ENCODE results near the gene POMP. TPM values are rescaled to one million over a fixed set of nuclear protein-coding genes. Genes with fewer than 3 reads are reported as not detected.

POMP gene
- total RNA-seq, 6 experiments from 2014 or later: 31.8 to 60.6 (median 50.2) TPM

DNA sequence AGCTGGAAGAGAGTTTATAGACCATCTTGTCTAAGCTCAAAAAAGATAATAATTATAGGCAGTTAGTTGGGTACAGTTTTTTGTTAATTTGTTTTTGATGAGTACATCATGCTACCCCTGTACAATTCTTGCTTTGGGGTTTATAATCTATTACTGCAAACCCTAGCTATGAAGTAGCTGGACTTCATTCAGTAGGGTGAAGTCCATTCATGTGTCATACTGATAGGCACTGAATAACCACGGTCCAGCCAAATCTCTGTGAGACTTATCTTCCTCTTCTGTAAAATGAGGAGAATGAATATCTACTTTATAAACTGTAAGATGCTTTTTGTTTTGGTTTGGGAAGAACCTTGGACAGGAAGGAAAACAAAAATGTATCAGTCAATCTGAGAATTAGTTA is 40.3 kb downstream of the POMP start:
- H3K4me3 ChIP-seq: no peak overlapping the region
- H3K9me3 ChIP-seq: no peaks in the 10 kb centered on the region
- no peaks in the 10 kb centered on the region for H3K27me3 ChIP-seq
- no peaks in the 10 kb centered on the region for H3K4me1 ChIP-seq
- H3K36me3 ChIP-seq: peaks cover 7 to 44% (median 23%) of the 10 kb centered on the region in 4 donors
- intact Hi-C loops (cut with DNase I): no loop called here
- TF ChIP-seq POLR2A (IDR thresholded peaks at IDR 0.05): no peak
- TF ChIP-seq, protein P1, sequence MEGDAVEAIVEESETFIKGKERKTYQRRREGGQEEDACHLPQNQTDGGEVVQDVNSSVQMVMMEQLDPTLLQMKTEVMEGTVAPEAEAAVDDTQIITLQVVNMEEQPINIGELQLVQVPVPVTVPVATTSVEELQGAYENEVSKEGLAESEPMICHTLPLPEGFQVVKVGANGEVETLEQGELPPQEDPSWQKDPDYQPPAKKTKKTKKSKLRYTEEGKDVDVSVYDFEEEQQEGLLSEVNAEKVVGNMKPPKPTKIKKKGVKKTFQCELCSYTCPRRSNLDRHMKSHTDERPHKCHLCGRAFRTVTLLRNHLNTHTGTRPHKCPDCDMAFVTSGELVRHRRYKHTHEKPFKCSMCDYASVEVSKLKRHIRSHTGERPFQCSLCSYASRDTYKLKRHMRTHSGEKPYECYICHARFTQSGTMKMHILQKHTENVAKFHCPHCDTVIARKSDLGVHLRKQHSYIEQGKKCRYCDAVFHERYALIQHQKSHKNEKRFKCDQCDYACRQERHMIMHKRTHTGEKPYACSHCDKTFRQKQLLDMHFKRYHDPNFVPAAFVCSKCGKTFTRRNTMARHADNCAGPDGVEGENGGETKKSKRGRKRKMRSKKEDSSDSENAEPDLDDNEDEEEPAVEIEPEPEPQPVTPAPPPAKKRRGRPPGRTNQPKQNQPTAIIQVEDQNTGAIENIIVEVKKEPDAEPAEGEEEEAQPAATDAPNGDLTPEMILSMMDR (IDR thresholded peaks at IDR 0.05): no peak
- no peak overlapping the region for H3K27ac ChIP-seq
- ATAC-seq (peak; percentile 38 to 93 (median 74)), DNase-seq (no peak)
- 31% methylated on average over 1 of the region's 1 CpG for WGBS (ENCODE audit: insufficient coverage, low coverage, low lambda C conversion rate, missing lambda C conversion rate)

DNA sequence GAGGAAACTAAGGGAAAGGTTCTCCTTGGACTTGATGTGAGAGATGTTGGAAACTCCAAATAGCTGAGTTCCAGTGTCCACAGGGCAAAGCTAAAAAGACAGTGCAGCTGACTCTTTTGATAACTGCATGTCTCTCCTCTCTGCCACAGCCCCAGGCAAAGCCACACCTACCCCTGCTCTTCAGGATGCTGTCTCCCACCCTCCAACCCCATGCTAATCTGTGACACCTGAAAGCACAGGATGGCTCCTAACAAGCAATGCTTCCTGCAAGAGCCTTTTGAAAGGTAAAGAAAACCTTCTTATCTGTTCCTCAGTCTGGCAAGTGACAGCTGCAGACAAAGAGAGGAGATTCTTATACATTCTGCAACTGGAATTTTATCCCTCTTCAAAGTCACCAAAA is 45.4 kb downstream of the POMP start:
- peaks cover 0 to 14% (median 0%) of the 10 kb centered on the region in 4 donors for H3K4me1 ChIP-seq
- H3K27me3 ChIP-seq: no peaks in the 10 kb centered on the region
- no peaks in the 10 kb centered on the region for H3K9me3 ChIP-seq
- DNase-seq (no peak), ATAC-seq (no peak)
- no peak for TF ChIP-seq POLR2A (IDR thresholded peaks at IDR 0.05)
- TF ChIP-seq, protein P1 (IDR thresholded peaks at IDR 0.05): no peak
- no peak overlapping the region for H3K27ac ChIP-seq
- no peak overlapping the region for H3K4me3 ChIP-seq
- intact Hi-C loops (cut with DNase I): no loop called here
- H3K36me3 ChIP-seq: peaks cover 7 to 56% (median 27%) of the 10 kb centered on the region in 4 donors

DNA sequence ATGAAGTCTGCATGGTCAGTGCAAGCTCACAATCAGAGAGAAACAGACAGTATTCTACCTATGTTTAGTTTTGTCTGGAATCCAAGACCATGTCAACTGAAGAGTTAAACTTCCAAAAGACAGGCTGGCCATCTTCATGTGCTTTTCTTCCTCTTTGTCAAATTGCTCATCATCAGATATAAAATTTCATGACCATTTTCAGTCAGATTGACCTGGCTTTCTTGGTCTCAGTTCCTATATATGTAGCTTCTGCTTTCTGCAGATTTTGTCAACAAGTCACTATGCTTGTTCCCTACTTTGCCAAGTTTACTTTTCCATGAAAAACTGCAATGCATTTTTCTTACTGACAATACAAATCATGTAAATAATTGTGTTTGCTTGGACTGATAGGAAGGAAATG is 46.0 kb downstream of the POMP start:
- TF ChIP-seq POLR2A (IDR thresholded peaks at IDR 0.05): no peak
- TF ChIP-seq, protein P1 (IDR thresholded peaks at IDR 0.05): no peak
- no peaks in the 10 kb centered on the region for H3K9me3 ChIP-seq
- peaks cover 7 to 60% (median 25%) of the 10 kb centered on the region in 4 donors for H3K36me3 ChIP-seq
- no peaks in the 10 kb centered on the region for H3K27me3 ChIP-seq
- no peak overlapping the region for H3K4me3 ChIP-seq
- intact Hi-C loops (cut with DNase I): no loop called here
- H3K27ac ChIP-seq: no peak overlapping the region
- H3K4me1 ChIP-seq: peaks cover 0 to 14% (median 0%) of the 10 kb centered on the region in 4 donors
- ATAC-seq (peak in 3 of 4 donors; percentile 22 to 47 (median 37)), DNase-seq (no peak)

GRCh38 chr13:28705461-28706083 is 46.6 kb downstream of the POMP start:
- WGBS (ENCODE audit: insufficient coverage, low coverage, low lambda C conversion rate, missing lambda C conversion rate): 62% methylated on average over 5 of the region's 5 CpGs
- peaks cover 7 to 59% (median 26%) of the 10 kb centered on the region in 4 donors for H3K36me3 ChIP-seq
- H3K27ac ChIP-seq: no peak overlapping the region
- H3K4me1 ChIP-seq: peaks cover 0 to 14% (median 0%) of the 10 kb centered on the region in 4 donors
- intact Hi-C loops (cut with DNase I): no loop called here
- TF ChIP-seq POLR2A (IDR thresholded peaks at IDR 0.05): no peak
- TF ChIP-seq, protein P1 (IDR thresholded peaks at IDR 0.05): no peak
- no peaks in the 10 kb centered on the region for H3K27me3 ChIP-seq
- no peaks in the 10 kb centered on the region for H3K9me3 ChIP-seq
- H3K4me3 ChIP-seq: no peak overlapping the region
- ATAC-seq (peak; percentile 58 to 85 (median 72)), DNase-seq (no peak)

Data from right lobe of liver (tissue), 6 donors.